ENCODE results near the gene ATG4C.
"Not testable (repeated sequence)": the region's sequence is repeated elsewhere in the genome, so short reads cannot be mapped to it uniquely, and the experiment has no call there.

ATG4C gene

GRCh38 chr1:62746809-62747138 lies 37.2 kb upstream of the ATG4C start:
- Mint-ChIP-seq H3K36me3 (ENCODE audit: low read depth) (peaks cover 10% of the 10 kb centered on the region), H3K4me3 (no peak overlapping the region), H3K27me3 (ENCODE audit: low read depth, poor library complexity) (no peaks in the 10 kb centered on the region), H3K27ac (no peak overlapping the region), H3K4me1 (no peaks in the 10 kb centered on the region), H3K9me3 (peaks cover 15% of the 10 kb centered on the region)
- TF ChIP-seq, protein P1, sequence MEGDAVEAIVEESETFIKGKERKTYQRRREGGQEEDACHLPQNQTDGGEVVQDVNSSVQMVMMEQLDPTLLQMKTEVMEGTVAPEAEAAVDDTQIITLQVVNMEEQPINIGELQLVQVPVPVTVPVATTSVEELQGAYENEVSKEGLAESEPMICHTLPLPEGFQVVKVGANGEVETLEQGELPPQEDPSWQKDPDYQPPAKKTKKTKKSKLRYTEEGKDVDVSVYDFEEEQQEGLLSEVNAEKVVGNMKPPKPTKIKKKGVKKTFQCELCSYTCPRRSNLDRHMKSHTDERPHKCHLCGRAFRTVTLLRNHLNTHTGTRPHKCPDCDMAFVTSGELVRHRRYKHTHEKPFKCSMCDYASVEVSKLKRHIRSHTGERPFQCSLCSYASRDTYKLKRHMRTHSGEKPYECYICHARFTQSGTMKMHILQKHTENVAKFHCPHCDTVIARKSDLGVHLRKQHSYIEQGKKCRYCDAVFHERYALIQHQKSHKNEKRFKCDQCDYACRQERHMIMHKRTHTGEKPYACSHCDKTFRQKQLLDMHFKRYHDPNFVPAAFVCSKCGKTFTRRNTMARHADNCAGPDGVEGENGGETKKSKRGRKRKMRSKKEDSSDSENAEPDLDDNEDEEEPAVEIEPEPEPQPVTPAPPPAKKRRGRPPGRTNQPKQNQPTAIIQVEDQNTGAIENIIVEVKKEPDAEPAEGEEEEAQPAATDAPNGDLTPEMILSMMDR (IDR thresholded peaks at IDR 0.05), result no peak
- DNase-seq, result no peak

DNA sequence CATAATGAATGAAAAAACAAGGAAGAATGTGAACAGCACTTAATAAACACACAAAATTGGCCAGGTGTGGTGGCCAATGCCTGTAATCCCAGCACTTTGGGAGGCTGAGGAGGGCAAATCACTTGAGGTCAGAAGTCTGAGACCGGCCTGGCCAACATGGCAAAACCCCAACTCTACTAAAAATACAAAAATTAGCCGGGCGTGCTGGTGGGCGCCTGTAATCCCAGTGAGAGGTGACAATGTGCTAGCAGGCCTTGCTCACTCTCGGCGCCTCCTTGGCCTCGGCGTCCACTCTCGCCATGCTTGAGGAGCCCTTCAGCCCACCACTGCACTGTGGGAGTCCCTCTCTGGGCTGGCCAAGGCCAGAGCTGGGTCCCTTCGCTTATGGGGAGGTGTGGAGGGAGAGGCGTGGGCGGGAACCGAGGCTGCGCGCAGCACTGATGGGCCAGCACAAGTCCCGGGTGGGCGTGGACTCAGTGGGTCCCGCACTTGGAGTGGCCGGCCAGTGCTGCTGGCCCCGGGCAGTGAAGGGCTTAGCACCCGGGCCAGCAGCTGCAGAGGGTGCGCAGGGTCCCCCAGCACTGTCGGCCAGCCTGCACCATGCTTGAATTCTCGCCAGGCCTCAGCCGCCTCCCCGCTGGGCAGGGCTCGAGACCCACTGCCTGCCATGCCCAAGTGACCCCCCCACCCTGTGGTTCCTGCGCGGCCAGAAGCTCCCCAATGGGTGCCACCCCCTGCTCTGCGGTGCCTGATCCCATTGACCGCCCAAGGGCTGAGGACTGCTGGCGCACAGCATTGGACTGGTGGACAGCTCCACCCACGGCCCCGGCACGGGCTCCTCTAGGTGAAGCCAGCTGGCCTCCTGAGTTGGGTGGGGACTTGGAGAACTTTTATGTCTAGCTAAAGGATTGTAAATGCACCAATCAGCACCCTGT lies 30.6 kb upstream of the ATG4C start:
- Mint-ChIP-seq H3K4me3 (no peak overlapping the region), H3K27me3 (ENCODE audit: low read depth, poor library complexity) (peaks cover 5% of the 10 kb centered on the region), H3K4me1 (peaks cover 16% of the 10 kb centered on the region), H3K27ac (no peak overlapping the region), H3K9me3 (peaks cover 20% of the 10 kb centered on the region), H3K36me3 (ENCODE audit: low read depth) (peaks cover 27% of the 10 kb centered on the region)
- TF ChIP-seq, protein P1 (IDR thresholded peaks at IDR 0.05), result no peak
- DNase-seq, result no peak

GRCh38 chr1:62754938-62755337 lies 29.0 kb upstream of the ATG4C start:
- not testable (repeated sequence) for DNase-seq; H3K27ac Mint-ChIP-seq; H3K27me3 Mint-ChIP-seq (ENCODE audit: low read depth, poor library complexity)
- peaks cover 16% of the 10 kb centered on the region for H3K4me1 Mint-ChIP-seq
- peak overlapping the region; percentile 53 for H3K4me3 Mint-ChIP-seq
- H3K9me3 Mint-ChIP-seq, result peaks cover 20% of the 10 kb centered on the region
- peaks cover 23% of the 10 kb centered on the region for H3K36me3 Mint-ChIP-seq (ENCODE audit: low read depth)

DNA sequence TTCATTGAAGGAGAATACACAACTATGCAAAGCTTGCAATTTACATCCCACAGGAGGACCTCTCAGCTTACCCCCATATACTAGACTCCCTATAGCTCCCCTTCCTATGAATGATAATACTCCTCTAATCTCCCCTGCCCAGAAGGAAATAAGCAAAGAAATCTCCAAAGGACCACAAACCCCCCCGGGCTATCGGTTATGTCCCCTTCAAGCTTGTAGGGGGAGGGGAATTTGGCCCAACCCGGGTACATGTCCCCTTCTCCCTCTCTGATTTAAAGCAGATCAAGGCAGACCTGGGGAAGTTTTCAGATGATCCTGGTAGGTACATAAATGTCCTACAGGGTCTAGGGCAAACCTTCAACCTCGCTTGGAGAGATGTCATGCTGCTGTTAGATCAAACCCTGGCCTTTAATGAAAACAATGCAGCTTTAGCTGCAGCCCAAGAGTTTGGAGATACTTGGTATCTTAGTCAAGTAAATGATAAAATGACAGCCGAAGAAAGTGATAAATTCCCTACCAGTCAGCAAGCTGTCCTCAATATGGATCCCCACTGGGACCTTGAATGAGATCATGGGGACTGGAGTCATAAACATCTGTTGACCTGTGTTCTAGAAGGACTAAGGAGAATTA lies 27.6 kb upstream of the ATG4C start:
- H3K27ac Mint-ChIP-seq; H3K27me3 Mint-ChIP-seq (ENCODE audit: low read depth, poor library complexity); H3K4me3 Mint-ChIP-seq; DNase-seq: not testable (repeated sequence)
- peaks cover 28% of the 10 kb centered on the region for H3K36me3 Mint-ChIP-seq (ENCODE audit: low read depth)
- peaks cover 16% of the 10 kb centered on the region for H3K4me1 Mint-ChIP-seq
- peaks cover 27% of the 10 kb centered on the region for H3K9me3 Mint-ChIP-seq

- peaks cover 27% of the 10 kb centered on the region for H3K36me3 Mint-ChIP-seq (ENCODE audit: low read depth)
- H3K4me3 Mint-ChIP-seq; H3K27ac Mint-ChIP-seq; DNase-seq; H3K27me3 Mint-ChIP-seq (ENCODE audit: low read depth, poor library complexity): not testable (repeated sequence)
- peaks cover 24% of the 10 kb centered on the region for H3K9me3 Mint-ChIP-seq
- peaks cover 16% of the 10 kb centered on the region for H3K4me1 Mint-ChIP-seq
Measured at GRCh38 chr1:62759232-62759875, 24.6 kb upstream of the ATG4C start.

DNA sequence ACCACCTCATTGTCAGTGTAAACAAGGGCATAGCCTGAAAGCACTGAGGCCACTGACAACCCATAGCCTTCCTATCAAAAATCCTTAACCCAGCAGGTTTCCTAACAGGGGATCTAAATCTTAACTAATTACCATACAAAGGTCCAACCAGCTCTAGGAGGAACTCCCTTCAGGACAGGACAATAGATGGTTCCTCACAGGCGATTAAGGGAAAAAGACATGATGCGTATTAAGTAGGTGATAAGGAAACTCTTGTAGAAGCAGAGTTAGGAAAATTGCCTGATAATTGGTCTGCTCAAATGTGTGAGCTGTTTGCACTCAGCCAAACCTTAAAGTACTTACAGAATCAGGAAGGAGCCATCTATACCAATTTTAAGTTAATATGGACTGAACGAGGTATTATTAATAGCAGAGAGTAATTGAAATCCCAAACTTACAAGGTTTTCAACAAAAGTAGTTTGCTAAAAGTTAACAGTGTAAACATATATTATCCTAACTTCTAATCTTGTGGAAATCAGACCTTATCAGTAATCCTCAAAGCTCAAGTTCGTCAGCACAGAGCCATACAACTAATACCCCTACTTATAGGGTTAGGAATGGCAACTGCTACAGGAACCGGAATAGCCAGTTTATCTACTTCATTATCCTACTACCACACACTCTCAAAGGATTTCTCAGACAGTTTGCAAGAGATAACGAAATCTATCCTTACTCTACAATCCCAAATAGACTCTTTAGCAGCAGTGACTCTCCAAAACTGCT lies 23.7 kb upstream of the ATG4C start:
- DNase-seq; H3K4me3 Mint-ChIP-seq; H3K27ac Mint-ChIP-seq; H3K27me3 Mint-ChIP-seq (ENCODE audit: low read depth, poor library complexity): not testable (repeated sequence)
- H3K9me3 Mint-ChIP-seq, result peaks cover 16% of the 10 kb centered on the region
- peaks cover 12% of the 10 kb centered on the region for H3K4me1 Mint-ChIP-seq
- peaks cover 18% of the 10 kb centered on the region for H3K36me3 Mint-ChIP-seq (ENCODE audit: low read depth)

DNA sequence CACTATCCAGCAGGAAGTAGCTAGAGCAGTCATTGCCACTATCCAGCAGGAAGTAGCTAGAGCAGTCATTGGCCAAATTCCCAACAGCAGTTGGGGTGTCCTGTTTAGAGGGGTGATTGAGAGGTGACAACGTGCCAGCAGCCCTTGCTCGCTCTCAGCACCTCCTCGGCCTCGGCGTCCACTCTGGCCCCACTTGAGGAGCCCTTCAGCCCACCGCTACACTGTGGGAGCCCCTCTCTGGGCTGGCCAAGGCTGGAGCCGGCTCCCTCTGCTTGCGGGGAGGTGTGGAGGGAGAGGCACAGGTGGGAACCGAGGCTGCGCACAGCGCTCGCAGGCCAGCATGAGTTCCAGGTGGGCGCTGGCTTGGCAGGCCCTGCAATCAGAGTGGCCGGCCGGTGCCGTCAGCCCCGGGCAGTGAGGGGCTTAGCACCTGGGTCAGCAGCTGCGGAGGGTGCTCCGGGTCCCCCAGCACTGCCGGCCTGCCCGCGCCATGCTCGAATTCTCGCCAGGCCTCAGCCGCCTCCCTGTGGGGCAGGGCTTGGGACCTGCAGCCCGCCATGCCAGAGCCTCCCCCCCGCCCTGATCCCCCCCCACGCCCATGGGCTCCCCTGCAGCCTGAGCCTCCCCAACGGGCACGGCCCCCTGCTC lies 22.6 kb upstream of the ATG4C start:
- not testable (repeated sequence) for H3K27me3 Mint-ChIP-seq (ENCODE audit: low read depth, poor library complexity); H3K4me3 Mint-ChIP-seq; H3K27ac Mint-ChIP-seq; DNase-seq; H3K4me1 Mint-ChIP-seq
- H3K36me3 Mint-ChIP-seq (ENCODE audit: low read depth), result peaks cover 12% of the 10 kb centered on the region
- peaks cover 14% of the 10 kb centered on the region for H3K9me3 Mint-ChIP-seq

GRCh38 chr1:62762027-62762426 lies 21.9 kb upstream of the ATG4C start:
- H3K27ac Mint-ChIP-seq; H3K27me3 Mint-ChIP-seq (ENCODE audit: low read depth, poor library complexity); H3K4me1 Mint-ChIP-seq; DNase-seq; H3K4me3 Mint-ChIP-seq: not testable (repeated sequence)
- Mint-ChIP-seq H3K9me3 (peaks cover 14% of the 10 kb centered on the region), H3K36me3 (ENCODE audit: low read depth) (peaks cover 12% of the 10 kb centered on the region)

Data from nephron progenitor cell (in vitro differentiated cells).